ENCODE data around the gene NPSR1.

DNA sequence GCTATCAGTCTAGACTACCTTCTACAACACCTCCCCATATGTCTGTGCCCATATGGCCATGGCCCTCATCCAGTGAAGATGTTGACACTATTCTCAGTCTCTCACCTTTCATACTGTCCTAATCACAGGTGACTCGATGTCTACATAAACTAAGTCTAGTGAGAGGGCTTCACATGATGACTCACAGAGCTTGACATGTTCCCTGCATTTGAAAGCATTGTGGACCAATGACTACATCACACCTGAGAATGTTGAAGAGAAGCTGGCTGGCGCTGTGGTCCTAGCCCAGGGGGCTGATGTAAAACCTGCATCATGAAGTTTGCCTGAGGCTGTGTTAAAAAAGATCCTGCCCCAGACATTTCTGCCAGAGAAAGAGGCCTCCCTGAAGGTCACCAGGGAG is 167.2 kb downstream of the NPSR1 start:
- no peak for TF ChIP-seq POLR2A (IDR thresholded peaks at IDR 0.05)
- TF ChIP-seq, protein P1, sequence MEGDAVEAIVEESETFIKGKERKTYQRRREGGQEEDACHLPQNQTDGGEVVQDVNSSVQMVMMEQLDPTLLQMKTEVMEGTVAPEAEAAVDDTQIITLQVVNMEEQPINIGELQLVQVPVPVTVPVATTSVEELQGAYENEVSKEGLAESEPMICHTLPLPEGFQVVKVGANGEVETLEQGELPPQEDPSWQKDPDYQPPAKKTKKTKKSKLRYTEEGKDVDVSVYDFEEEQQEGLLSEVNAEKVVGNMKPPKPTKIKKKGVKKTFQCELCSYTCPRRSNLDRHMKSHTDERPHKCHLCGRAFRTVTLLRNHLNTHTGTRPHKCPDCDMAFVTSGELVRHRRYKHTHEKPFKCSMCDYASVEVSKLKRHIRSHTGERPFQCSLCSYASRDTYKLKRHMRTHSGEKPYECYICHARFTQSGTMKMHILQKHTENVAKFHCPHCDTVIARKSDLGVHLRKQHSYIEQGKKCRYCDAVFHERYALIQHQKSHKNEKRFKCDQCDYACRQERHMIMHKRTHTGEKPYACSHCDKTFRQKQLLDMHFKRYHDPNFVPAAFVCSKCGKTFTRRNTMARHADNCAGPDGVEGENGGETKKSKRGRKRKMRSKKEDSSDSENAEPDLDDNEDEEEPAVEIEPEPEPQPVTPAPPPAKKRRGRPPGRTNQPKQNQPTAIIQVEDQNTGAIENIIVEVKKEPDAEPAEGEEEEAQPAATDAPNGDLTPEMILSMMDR (IDR thresholded peaks at IDR 0.05) = no peak

Measured in prostate gland (tissue), 2 donors.